Neural cell (in vitro differentiated cells): ENCODE measurements around the gene CXCR5. TPM values are rescaled to one million over a fixed set of nuclear protein-coding genes. Genes with fewer than 3 reads are reported as not detected.

Experiments used
- H2AFZ ChIP-seq: fragments of 200-600, 300-800 bp; sonication (generic), shearing (Covaris generic); 2 replicates; pipeline ENCODE4 v1.6.0; 2014; ENCODE audit warnings: low read depth, mild to moderate bottlenecking, antibody characterized with exemption, low read length, moderate library complexity
- H3F3A ChIP-seq: fragments of 200-600 bp; shearing (Covaris generic); 2 replicates; pipeline ENCODE4 v1.6.1; 2016; ENCODE audit warnings: mild to moderate bottlenecking, moderate library complexity, mixed read lengths, antibody characterized with exemption, low read length; ENCODE audit not compliant: insufficient read depth, poor library complexity, severe bottlenecking
- H3K27ac ChIP-seq: fragments of 200-600, 300-800 bp; sonication (generic), shearing (Covaris generic); 2 replicates; pipeline ENCODE4 v1.5.1; 2014; ENCODE audit warnings: mild to moderate bottlenecking, low read length, moderate library complexity
- H3K27me3 ChIP-seq: fragments of 300-800, 200-600 bp; sonication (generic), shearing (Covaris generic); 2 replicates; pipeline ENCODE4 v1.6.0; 2014; ENCODE audit warnings: mild to moderate bottlenecking, low read depth, low read length, moderate library complexity; ENCODE audit not compliant: insufficient read depth
- H3K36me3 ChIP-seq: fragments of 300-800, 200-600 bp; sonication (generic), shearing (Covaris generic); 2 replicates; pipeline ENCODE4 v1.5.1; 2014; ENCODE audit warnings: mild to moderate bottlenecking, antibody characterized with exemption, low read length, moderate library complexity; ENCODE audit not compliant: insufficient read depth
- H3K4me2 ChIP-seq: fragments of 300-800, 200-600 bp; sonication (generic), shearing (Covaris generic); 2 replicates; pipeline ENCODE4 v1.6.0; 2014; ENCODE audit warnings: mild to moderate bottlenecking, low read length
- H3K4me3 ChIP-seq: fragments of 300-800, 200-600 bp; sonication (generic), shearing (Covaris generic); 2 replicates; pipeline ENCODE4 v1.5.1; 2014; ENCODE audit warnings: mild to moderate bottlenecking, low read length, moderate library complexity
- H3K79me2 ChIP-seq: fragments of 200-600 bp; shearing (Covaris generic); replicated peaks from 2 replicates; pipeline ENCODE4 v1.6.0; 2014; ENCODE audit warnings: mild to moderate bottlenecking, low read length, moderate library complexity; ENCODE audit not compliant: insufficient read depth
- H3K9ac ChIP-seq: fragments of 300-800, 200-600 bp; sonication (generic), shearing (Covaris generic); 2 replicates; pipeline ENCODE4 v1.6.1; 2016; ENCODE audit warnings: mild to moderate bottlenecking, low read length, mixed read lengths
- H3K9me2 ChIP-seq: fragments of 200-600 bp; shearing (Covaris generic); 2 replicates; pipeline ENCODE4 v1.6.1; 2016; ENCODE audit warnings: mild to moderate bottlenecking, low read length, mixed read lengths; ENCODE audit not compliant: insufficient read depth
- H3K9me3 ChIP-seq: fragments of 200-600, 300-800 bp; sonication (generic), shearing (Covaris generic); 2 replicates; pipeline ENCODE4 v1.6.1; 2016; ENCODE audit warnings: mild to moderate bottlenecking, mixed run types, low read length, moderate library complexity, mixed read lengths
- H4K20me1 ChIP-seq: fragments of 200-600 bp; shearing (Covaris generic); 2 replicates; pipeline ENCODE4 v1.6.1; 2016; ENCODE audit warnings: mild to moderate bottlenecking, mixed run types; ENCODE audit not compliant: insufficient read depth
- EP300 ChIP-seq: fragments of 450-650 bp; conservative IDR thresholded peaks from 2 replicates; pipeline ENCODE4 v1.6.1; 2014; ENCODE audit warnings: antibody characterized with exemption, mild to moderate bottlenecking, moderate library complexity; ENCODE audit not compliant: poor library complexity, severe bottlenecking
- EZH2 ChIP-seq: fragments of 200-600, 300-800 bp; shearing (Covaris generic), sonication (generic); IDR thresholded peaks from 2 replicates; pipeline ENCODE4 v1.6.1; 2014; ENCODE audit warnings: antibody characterized with exemption, low read length, borderline replicate concordance, mild to moderate bottlenecking; ENCODE audit not compliant: insufficient read depth, poor library complexity, severe bottlenecking
- MXI1 ChIP-seq: fragments of 450-650 bp; conservative IDR thresholded peaks from 2 replicates; pipeline ENCODE4 v1.6.1; 2014; ENCODE audit warnings: antibody characterized with exemption, mild to moderate bottlenecking; ENCODE audit not compliant: poor library complexity, severe bottlenecking
- POLR2AphosphoS5 ChIP-seq: IDR thresholded peaks from 2 replicates; pipeline ENCODE4 v1.6.1; 2012
- RAD21 ChIP-seq: fragments of 450-650 bp; conservative IDR thresholded peaks from 2 replicates; pipeline ENCODE4 v1.6.1; 2014; ENCODE audit warnings: antibody characterized with exemption, mild to moderate bottlenecking, moderate library complexity
- SMC3 ChIP-seq: fragments of 450-650 bp; conservative IDR thresholded peaks from 2 replicates; pipeline ENCODE4 v1.6.1; 2014; ENCODE audit warnings: antibody characterized with exemption, mild to moderate bottlenecking, moderate library complexity; ENCODE audit not compliant: poor library complexity
- TAF1 ChIP-seq: IDR thresholded peaks from 2 replicates; pipeline ENCODE4 v1.6.1; 2012; ENCODE audit warnings: low read depth
- polyA plus RNA-seq: library from polyadenylated mRNA; depleted of rRNA; stranded (reverse); fragments of >200 nt; gene quantifications from 2 replicates; pipeline ENCODE4 v1.2.3, GENCODE V29; 2014
- TF ChIP-seq, protein P1 (sequence below): IDR thresholded peaks from 2 replicates; pipeline ENCODE4 v1.6.1; 2012; ENCODE audit warnings: borderline replicate concordance
- TF ChIP-seq, protein P2 (sequence below): fragments of 450-650 bp; IDR thresholded peaks from 2 replicates; pipeline ENCODE4 v1.5.1; 2014; ENCODE audit warnings: antibody characterized with exemption, mild to moderate bottlenecking, moderate library complexity; ENCODE audit not compliant: poor library complexity, severe bottlenecking

Gene CXCR5
- polyA plus RNA-seq, 1 donor from 2014 or later, result not detected

DNA sequence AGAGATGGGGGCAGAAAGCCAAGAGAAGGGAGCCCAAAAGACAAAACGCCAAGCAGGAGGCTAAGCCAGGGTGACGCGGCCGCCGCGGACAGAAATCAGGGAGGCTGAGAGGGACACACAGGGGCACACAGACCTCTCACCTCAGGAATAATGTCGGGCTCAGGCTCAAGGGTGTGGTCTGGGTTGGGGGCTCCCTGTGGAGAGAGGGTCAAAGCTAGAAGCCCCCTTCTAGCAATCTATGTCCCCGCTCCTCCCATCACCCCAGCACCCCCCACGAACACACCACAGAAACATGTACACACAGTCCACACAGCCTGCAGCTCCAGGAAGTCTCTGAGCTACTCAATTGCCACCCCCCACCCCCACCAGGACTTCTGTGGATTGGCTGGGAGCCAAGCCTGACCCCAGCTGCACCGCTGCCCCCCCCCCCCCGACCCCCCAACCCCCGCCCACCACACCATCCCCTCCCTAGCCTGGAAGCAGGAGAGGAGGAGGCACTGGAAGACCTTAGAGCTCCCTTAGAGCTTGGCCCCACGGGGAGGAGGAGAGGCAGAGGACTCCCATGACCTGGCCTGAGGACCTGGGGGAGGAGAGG lies 35.1 kb downstream of the CXCR5 start:
- peak overlapping the region; percentile 9 for H3K9ac ChIP-seq
- H3K79me2 ChIP-seq, result peaks cover 64% of the 10 kb centered on the region
- no peaks in the 10 kb centered on the region for H3K36me3 ChIP-seq
- TF ChIP-seq, protein P1, sequence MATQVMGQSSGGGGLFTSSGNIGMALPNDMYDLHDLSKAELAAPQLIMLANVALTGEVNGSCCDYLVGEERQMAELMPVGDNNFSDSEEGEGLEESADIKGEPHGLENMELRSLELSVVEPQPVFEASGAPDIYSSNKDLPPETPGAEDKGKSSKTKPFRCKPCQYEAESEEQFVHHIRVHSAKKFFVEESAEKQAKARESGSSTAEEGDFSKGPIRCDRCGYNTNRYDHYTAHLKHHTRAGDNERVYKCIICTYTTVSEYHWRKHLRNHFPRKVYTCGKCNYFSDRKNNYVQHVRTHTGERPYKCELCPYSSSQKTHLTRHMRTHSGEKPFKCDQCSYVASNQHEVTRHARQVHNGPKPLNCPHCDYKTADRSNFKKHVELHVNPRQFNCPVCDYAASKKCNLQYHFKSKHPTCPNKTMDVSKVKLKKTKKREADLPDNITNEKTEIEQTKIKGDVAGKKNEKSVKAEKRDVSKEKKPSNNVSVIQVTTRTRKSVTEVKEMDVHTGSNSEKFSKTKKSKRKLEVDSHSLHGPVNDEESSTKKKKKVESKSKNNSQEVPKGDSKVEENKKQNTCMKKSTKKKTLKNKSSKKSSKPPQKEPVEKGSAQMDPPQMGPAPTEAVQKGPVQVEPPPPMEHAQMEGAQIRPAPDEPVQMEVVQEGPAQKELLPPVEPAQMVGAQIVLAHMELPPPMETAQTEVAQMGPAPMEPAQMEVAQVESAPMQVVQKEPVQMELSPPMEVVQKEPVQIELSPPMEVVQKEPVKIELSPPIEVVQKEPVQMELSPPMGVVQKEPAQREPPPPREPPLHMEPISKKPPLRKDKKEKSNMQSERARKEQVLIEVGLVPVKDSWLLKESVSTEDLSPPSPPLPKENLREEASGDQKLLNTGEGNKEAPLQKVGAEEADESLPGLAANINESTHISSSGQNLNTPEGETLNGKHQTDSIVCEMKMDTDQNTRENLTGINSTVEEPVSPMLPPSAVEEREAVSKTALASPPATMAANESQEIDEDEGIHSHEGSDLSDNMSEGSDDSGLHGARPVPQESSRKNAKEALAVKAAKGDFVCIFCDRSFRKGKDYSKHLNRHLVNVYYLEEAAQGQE, result no peak
- TF ChIP-seq RAD21 (no peak), TAF1 (no peak), EZH2 (no peak), SMC3 (no peak)
- TF ChIP-seq, protein P2, sequence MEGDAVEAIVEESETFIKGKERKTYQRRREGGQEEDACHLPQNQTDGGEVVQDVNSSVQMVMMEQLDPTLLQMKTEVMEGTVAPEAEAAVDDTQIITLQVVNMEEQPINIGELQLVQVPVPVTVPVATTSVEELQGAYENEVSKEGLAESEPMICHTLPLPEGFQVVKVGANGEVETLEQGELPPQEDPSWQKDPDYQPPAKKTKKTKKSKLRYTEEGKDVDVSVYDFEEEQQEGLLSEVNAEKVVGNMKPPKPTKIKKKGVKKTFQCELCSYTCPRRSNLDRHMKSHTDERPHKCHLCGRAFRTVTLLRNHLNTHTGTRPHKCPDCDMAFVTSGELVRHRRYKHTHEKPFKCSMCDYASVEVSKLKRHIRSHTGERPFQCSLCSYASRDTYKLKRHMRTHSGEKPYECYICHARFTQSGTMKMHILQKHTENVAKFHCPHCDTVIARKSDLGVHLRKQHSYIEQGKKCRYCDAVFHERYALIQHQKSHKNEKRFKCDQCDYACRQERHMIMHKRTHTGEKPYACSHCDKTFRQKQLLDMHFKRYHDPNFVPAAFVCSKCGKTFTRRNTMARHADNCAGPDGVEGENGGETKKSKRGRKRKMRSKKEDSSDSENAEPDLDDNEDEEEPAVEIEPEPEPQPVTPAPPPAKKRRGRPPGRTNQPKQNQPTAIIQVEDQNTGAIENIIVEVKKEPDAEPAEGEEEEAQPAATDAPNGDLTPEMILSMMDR, result no peak
- no peak overlapping the region for H3K4me2 ChIP-seq
- H4K20me1 ChIP-seq, result peaks cover 36% of the 10 kb centered on the region
- H3K4me3 ChIP-seq, result peak overlapping the region; percentile 100
- H3K27ac ChIP-seq, result no peak overlapping the region
- no peaks in the 10 kb centered on the region for H3K27me3 ChIP-seq
- H3K9me2 ChIP-seq, result no peaks in the 10 kb centered on the region
- H2AFZ ChIP-seq, result no peak overlapping the region
- no peaks in the 10 kb centered on the region for H3K9me3 ChIP-seq
- H3F3A ChIP-seq, result no peaks in the 10 kb centered on the region

DNA sequence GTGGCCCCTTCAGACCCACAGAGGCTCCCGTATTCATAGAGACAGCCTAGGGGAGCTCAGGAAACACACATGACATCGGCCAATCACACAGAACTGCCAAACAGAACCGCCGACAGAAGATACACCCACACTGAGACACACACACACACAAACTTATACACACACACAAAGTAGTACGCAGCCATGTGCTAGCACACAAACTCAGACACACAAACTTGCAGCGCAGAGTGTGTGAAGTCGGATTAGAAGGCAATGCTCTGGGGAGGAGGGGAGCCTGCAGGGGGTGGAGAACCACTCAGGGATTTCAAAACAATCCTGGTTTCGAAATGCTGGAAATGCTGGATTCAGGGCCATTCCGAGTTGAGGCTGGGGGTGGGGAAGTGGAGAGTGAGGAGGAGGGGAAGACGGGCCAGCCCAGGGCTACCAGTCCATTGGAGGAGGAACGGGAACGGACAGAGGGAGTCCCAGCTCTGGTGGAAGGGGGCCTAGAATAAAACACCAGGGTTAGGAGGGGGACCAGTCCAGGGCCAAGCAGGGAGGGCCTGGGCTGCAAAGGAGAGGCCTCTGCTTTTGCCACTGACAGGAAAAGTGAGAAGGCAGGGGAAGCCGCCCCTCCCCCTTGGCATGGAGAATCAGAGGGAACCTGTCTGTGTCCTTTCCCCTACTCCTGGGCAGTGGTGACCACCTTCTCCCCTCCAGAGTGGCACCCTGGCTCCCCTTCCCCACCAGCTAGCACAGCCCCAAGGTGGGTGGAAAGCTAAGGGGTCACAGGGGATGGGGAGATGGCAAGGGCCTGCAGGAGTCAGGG lies 37.6 kb downstream of the CXCR5 start:
- peak overlapping the region; percentile 96 for H3K9ac ChIP-seq
- H3K4me2 ChIP-seq, result peak overlapping the region; percentile 95
- no peaks in the 10 kb centered on the region for H3K9me3 ChIP-seq
- peaks cover 70% of the 10 kb centered on the region for H3K79me2 ChIP-seq
- H3K9me2 ChIP-seq, result no peaks in the 10 kb centered on the region
- no peaks in the 10 kb centered on the region for H3F3A ChIP-seq
- TF ChIP-seq EP300 (no peak), RAD21 (no peak), MXI1 (no peak), POLR2AphosphoS5 (no peak), EZH2 (no peak), TAF1 (no peak), SMC3 (no peak)
- TF ChIP-seq, protein P2, result no peak
- TF ChIP-seq, protein P1, result no peak
- H3K27ac ChIP-seq, result no peak overlapping the region
- H2AFZ ChIP-seq, result no peak overlapping the region
- peaks cover 46% of the 10 kb centered on the region for H4K20me1 ChIP-seq
- peak overlapping the region; percentile 100 for H3K4me3 ChIP-seq
- H3K27me3 ChIP-seq, result no peaks in the 10 kb centered on the region
- H3K36me3 ChIP-seq, result no peaks in the 10 kb centered on the region
